H1 (cell line): ENCODE results near the gene LSM11. TPM values are rescaled to one million over a fixed set of nuclear protein-coding genes. Genes with fewer than 3 reads are reported as not detected.

Experiments used
- TBP ChIP-seq: IDR thresholded peaks from 2 replicates; pipeline ENCODE4 v1.6.1; 2011; ENCODE audit warnings: low read depth, low read length, improper control_type of control experiment
- polyA plus RNA-seq, 7 experiments: library from polyadenylated mRNA; depleted of rRNA in 3 of 7; stranded (reverse) in 5 of 7; unstranded in 2 of 7; fragments of >200 nt in 5 of 7; fragments of 200-250 nt in 2 of 7; gene quantifications; 1 replicate in 5 of 7; 2 replicates in 1 of 7; 4 replicates in 1 of 7; pipeline versions ENCODE4 v1.2.1 to v1.2.3, GENCODE V29; 2011 to 2013; ENCODE audit warnings: missing spikeins in 2 of 7, mixed read lengths in 2 of 7
- total RNA-seq: library from RNA; stranded (reverse); fragmentation: NEBNext Ultra II Directional; extraction: Animal tissue kit (Norgen Biotek cat#: 25700); gene quantifications from 2 replicates; pipeline ENCODE4 v1.2.1, GENCODE V29; 2021
- TF ChIP-seq, protein P1 (sequence below): IDR thresholded peaks from 2 replicates; pipeline ENCODE4 v1.6.1; 2011; ENCODE audit warnings: low read length, improper control_type of control experiment
- TF ChIP-seq, protein P2 (sequence below): fragments of 300-600 bp; sonication (generic); IDR thresholded peaks from 2 replicates; pipeline ENCODE4 v1.7.1; 2012; ENCODE audit warnings: low read length, moderate library complexity, mild to moderate bottlenecking, inconsistent platforms; ENCODE audit not compliant: insufficient replicate concordance

LSM11 gene
- total and polyA plus RNA-seq, 2 of the 8 experiments (the other 6 are each of a cell fraction or from before 2014, with no cell fraction given) = 1.8 to 3.9 TPM

DNA sequence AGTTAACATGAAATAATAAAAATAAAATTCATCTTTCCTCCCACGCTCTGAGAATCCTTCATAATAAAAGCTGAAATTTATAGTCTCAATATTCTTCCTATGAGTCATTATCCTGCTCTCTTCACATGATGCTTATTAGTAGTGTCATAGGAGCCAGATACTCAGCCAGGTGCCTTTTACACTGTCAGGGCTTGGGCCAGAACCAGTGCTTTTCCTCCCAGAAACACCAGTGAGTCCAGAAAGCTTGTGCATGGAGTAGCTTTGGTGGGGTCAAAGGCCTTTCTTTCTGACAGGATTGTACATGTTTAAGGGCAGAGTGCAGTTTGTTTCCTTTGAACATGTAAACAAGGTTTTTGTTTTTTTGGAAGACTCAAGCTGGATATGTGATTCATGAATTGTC, 6.8 kb downstream of the LSM11 start (continued):
- TF ChIP-seq, protein P1, sequence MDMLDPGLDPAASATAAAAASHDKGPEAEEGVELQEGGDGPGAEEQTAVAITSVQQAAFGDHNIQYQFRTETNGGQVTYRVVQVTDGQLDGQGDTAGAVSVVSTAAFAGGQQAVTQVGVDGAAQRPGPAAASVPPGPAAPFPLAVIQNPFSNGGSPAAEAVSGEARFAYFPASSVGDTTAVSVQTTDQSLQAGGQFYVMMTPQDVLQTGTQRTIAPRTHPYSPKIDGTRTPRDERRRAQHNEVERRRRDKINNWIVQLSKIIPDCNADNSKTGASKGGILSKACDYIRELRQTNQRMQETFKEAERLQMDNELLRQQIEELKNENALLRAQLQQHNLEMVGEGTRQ = no peak
- no peak for TF ChIP-seq TBP
- TF ChIP-seq, protein P2, sequence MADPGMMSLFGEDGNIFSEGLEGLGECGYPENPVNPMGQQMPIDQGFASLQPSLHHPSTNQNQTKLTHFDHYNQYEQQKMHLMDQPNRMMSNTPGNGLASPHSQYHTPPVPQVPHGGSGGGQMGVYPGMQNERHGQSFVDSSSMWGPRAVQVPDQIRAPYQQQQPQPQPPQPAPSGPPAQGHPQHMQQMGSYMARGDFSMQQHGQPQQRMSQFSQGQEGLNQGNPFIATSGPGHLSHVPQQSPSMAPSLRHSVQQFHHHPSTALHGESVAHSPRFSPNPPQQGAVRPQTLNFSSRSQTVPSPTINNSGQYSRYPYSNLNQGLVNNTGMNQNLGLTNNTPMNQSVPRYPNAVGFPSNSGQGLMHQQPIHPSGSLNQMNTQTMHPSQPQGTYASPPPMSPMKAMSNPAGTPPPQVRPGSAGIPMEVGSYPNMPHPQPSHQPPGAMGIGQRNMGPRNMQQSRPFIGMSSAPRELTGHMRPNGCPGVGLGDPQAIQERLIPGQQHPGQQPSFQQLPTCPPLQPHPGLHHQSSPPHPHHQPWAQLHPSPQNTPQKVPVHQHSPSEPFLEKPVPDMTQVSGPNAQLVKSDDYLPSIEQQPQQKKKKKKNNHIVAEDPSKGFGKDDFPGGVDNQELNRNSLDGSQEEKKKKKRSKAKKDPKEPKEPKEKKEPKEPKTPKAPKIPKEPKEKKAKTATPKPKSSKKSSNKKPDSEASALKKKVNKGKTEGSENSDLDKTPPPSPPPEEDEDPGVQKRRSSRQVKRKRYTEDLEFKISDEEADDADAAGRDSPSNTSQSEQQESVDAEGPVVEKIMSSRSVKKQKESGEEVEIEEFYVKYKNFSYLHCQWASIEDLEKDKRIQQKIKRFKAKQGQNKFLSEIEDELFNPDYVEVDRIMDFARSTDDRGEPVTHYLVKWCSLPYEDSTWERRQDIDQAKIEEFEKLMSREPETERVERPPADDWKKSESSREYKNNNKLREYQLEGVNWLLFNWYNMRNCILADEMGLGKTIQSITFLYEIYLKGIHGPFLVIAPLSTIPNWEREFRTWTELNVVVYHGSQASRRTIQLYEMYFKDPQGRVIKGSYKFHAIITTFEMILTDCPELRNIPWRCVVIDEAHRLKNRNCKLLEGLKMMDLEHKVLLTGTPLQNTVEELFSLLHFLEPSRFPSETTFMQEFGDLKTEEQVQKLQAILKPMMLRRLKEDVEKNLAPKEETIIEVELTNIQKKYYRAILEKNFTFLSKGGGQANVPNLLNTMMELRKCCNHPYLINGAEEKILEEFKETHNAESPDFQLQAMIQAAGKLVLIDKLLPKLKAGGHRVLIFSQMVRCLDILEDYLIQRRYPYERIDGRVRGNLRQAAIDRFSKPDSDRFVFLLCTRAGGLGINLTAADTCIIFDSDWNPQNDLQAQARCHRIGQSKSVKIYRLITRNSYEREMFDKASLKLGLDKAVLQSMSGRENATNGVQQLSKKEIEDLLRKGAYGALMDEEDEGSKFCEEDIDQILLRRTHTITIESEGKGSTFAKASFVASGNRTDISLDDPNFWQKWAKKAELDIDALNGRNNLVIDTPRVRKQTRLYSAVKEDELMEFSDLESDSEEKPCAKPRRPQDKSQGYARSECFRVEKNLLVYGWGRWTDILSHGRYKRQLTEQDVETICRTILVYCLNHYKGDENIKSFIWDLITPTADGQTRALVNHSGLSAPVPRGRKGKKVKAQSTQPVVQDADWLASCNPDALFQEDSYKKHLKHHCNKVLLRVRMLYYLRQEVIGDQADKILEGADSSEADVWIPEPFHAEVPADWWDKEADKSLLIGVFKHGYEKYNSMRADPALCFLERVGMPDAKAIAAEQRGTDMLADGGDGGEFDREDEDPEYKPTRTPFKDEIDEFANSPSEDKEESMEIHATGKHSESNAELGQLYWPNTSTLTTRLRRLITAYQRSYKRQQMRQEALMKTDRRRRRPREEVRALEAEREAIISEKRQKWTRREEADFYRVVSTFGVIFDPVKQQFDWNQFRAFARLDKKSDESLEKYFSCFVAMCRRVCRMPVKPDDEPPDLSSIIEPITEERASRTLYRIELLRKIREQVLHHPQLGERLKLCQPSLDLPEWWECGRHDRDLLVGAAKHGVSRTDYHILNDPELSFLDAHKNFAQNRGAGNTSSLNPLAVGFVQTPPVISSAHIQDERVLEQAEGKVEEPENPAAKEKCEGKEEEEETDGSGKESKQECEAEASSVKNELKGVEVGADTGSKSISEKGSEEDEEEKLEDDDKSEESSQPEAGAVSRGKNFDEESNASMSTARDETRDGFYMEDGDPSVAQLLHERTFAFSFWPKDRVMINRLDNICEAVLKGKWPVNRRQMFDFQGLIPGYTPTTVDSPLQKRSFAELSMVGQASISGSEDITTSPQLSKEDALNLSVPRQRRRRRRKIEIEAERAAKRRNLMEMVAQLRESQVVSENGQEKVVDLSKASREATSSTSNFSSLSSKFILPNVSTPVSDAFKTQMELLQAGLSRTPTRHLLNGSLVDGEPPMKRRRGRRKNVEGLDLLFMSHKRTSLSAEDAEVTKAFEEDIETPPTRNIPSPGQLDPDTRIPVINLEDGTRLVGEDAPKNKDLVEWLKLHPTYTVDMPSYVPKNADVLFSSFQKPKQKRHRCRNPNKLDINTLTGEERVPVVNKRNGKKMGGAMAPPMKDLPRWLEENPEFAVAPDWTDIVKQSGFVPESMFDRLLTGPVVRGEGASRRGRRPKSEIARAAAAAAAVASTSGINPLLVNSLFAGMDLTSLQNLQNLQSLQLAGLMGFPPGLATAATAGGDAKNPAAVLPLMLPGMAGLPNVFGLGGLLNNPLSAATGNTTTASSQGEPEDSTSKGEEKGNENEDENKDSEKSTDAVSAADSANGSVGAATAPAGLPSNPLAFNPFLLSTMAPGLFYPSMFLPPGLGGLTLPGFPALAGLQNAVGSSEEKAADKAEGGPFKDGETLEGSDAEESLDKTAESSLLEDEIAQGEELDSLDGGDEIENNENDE = no peak
